Stimulated activated CD4-positive, alpha-beta T cell treated with anti-CD3 and anti-CD28 coated beads, TNF-alpha, amount 100 ng/mL, for 1 hour (primary cell): ENCODE measurements around the gene CBFB.
"Not testable (repeated sequence)": the region's sequence is repeated elsewhere in the genome, so short reads cannot be mapped to it uniquely, and the experiment has no call there.

ENCODE experiments used
- DNase-seq, 3 donors: peaks; one replicate each; pipeline ENCODE4 v3.0.0-alpha.2; 2020; ENCODE audit warnings: low read depth in 3 of 3, low spot score in 1 of 3

CBFB gene

GRCh38 chr16:67028696-67029253 is at the start of gene CBFB:
Gene CBFB, plus strand, starts transcription at chr16:67029149. Its CDS starts 259 bp downstream, at chr16:67029408.
- peak; percentile 82 to 92 (median 89) for DNase-seq

GRCh38 chr16:66983033-66983432 is 45.9 kb upstream of the CBFB start:
- no peak for DNase-seq

- DNase-seq = peak in 1 of 3 donors; percentile 27
These were observed 44.0 kb upstream of the CBFB start for GRCh38 chr16:66984892-66985311.

- DNase-seq = no peak
These were observed 42.4 kb upstream of the CBFB start for GRCh38 chr16:66986559-66986958.

GRCh38 chr16:66988197-66988788 is 40.7 kb upstream of the CBFB start, which contains the start of gene CES4A:
Gene CES4A, plus strand, starts transcription at chr16:66988589. Its CDS starts 184 bp downstream, at chr16:66988773.
- DNase-seq = no peak

GRCh38 chr16:66991545-66992077 is 37.3 kb upstream of the CBFB start:
- DNase-seq = no peak

GRCh38 chr16:66993558-66993957 is 35.4 kb upstream of the CBFB start:
- not testable (repeated sequence) for DNase-seq

GRCh38 chr16:66996324-66996982 is 32.5 kb upstream of the CBFB start:
- DNase-seq = no peak

- DNase-seq = no peak
These were observed 32.0 kb upstream of the CBFB start for GRCh38 chr16:66996983-66997358.

GRCh38 chr16:67000384-67001351 is 28.3 kb upstream of the CBFB start:
- DNase-seq = peak in 2 of 3 donors; percentile 13 to 37

- DNase-seq = no peak
These were observed 27.2 kb upstream of the CBFB start for GRCh38 chr16:67001726-67002125.

- no peak for DNase-seq
These were observed 21.9 kb upstream of the CBFB start for GRCh38 chr16:67006930-67007658.

- no peak for DNase-seq
These were observed 19.8 kb upstream of the CBFB start for GRCh38 chr16:67009158-67009557.

GRCh38 chr16:67011274-67011673 is 17.7 kb upstream of the CBFB start:
- no peak for DNase-seq

GRCh38 chr16:67013233-67013822 is 15.6 kb upstream of the CBFB start:
- no peak for DNase-seq

- peak in 2 of 3 donors; percentile 30 to 53 for DNase-seq
These were observed 14.9 kb upstream of the CBFB start for GRCh38 chr16:67013823-67014633.

- DNase-seq = no peak
These were observed 14.2 kb upstream of the CBFB start for GRCh38 chr16:67014634-67015312.

- no peak for DNase-seq
These were observed 13.6 kb upstream of the CBFB start for GRCh38 chr16:67015313-67015731.

GRCh38 chr16:67016143-67016542 is 12.8 kb upstream of the CBFB start:
- no peak for DNase-seq
